Progenitor cell of endocrine pancreas (in vitro differentiated cells): ENCODE results near the gene PFKL. TPM values are rescaled to one million over a fixed set of nuclear protein-coding genes. Genes with fewer than 3 reads are reported as not detected.

Source experiments
- DNase-seq: peaks from one replicate; pipeline ENCODE4 v3.0.0; 2021; ENCODE audit warnings: low spot score; ENCODE audit not compliant: unreplicated experiment
- H3K27ac Mint-ChIP-seq: 2 replicates; pipeline ENCODE4 v1.8.0; 2021; ENCODE audit warnings: mild to moderate bottlenecking, moderate library complexity, mixed read lengths
- H3K27me3 Mint-ChIP-seq: 2 replicates; pipeline ENCODE4 v1.8.0; 2021; ENCODE audit warnings: mixed read lengths
- H3K36me3 Mint-ChIP-seq: 2 replicates; pipeline ENCODE4 v1.8.0; 2022; ENCODE audit warnings: mixed read lengths; ENCODE audit not compliant: insufficient read depth
- H3K4me1 Mint-ChIP-seq: 2 replicates; pipeline ENCODE4 v1.8.0; 2021; ENCODE audit warnings: low read depth, mixed read lengths
- H3K4me3 Mint-ChIP-seq: 2 replicates; pipeline ENCODE4 v1.8.0; 2021; ENCODE audit warnings: low read depth, mild to moderate bottlenecking, moderate library complexity, mixed read lengths
- H3K9me3 Mint-ChIP-seq: 2 replicates; pipeline ENCODE4 v1.8.0; 2021; ENCODE audit warnings: low read depth, mixed read lengths
- CTCF ChIP-seq: fragments of 200-600 bp; sonication (generic); IDR thresholded peaks from one replicate; pipeline ENCODE4 v1.5.0; 2021; ENCODE audit warnings: antibody characterized with exemption, mild to moderate bottlenecking; ENCODE audit not compliant: unreplicated experiment
- total RNA-seq: library from RNA; stranded (reverse); gene quantifications from 2 replicates; pipeline ENCODE4 v1.2.1, GENCODE V29; 2021

Gene PFKL
- total RNA-seq, 1 donor from 2014 or later: 132 TPM

GRCh38 chr21:44286086-44286715 is 13.7 kb upstream of the PFKL start:
- H3K36me3 Mint-ChIP-seq: no peaks in the 10 kb centered on the region
- no peak overlapping the region for H3K4me3 Mint-ChIP-seq
- TF ChIP-seq CTCF: no peak
- DNase-seq: no peak
- H3K9me3 Mint-ChIP-seq: no peaks in the 10 kb centered on the region
- no peak overlapping the region for H3K27ac Mint-ChIP-seq
- peaks cover 12% of the 10 kb centered on the region for H3K4me1 Mint-ChIP-seq
- peaks cover 24% of the 10 kb centered on the region for H3K27me3 Mint-ChIP-seq

GRCh38 chr21:44286716-44287632 is 12.9 kb upstream of the PFKL start:
- Mint-ChIP-seq H3K4me3 (no peak overlapping the region), H3K27me3 (peaks cover 24% of the 10 kb centered on the region), H3K9me3 (no peaks in the 10 kb centered on the region), H3K36me3 (no peaks in the 10 kb centered on the region), H3K27ac (no peak overlapping the region), H3K4me1 (peaks cover 12% of the 10 kb centered on the region)
- no peak for DNase-seq
- TF ChIP-seq CTCF: no peak

GRCh38 chr21:44288251-44289110 is 11.4 kb upstream of the PFKL start:
- H3K9me3 Mint-ChIP-seq: no peaks in the 10 kb centered on the region
- no peak overlapping the region for H3K27ac Mint-ChIP-seq
- H3K4me3 Mint-ChIP-seq: no peak overlapping the region
- peaks cover 15% of the 10 kb centered on the region for H3K27me3 Mint-ChIP-seq
- no peak for TF ChIP-seq CTCF
- peaks cover 3% of the 10 kb centered on the region for H3K4me1 Mint-ChIP-seq
- H3K36me3 Mint-ChIP-seq: no peaks in the 10 kb centered on the region
- no peak for DNase-seq

- H3K27ac Mint-ChIP-seq: no peak overlapping the region
- no peak for DNase-seq
- no peaks in the 10 kb centered on the region for H3K36me3 Mint-ChIP-seq
- no peaks in the 10 kb centered on the region for H3K4me1 Mint-ChIP-seq
- no peaks in the 10 kb centered on the region for H3K9me3 Mint-ChIP-seq
- no peak overlapping the region for H3K4me3 Mint-ChIP-seq
- no peak for TF ChIP-seq CTCF
- H3K27me3 Mint-ChIP-seq: peaks cover 9% of the 10 kb centered on the region
Observed at GRCh38 chr21:44289381-44290010, 10.4 kb upstream of the PFKL start.
